K562 (cell line): Measurements from ENCODE around the gene OR6Y1. TPM values are rescaled to one million over a fixed set of nuclear protein-coding genes. Genes with fewer than 3 reads are reported as not detected.

Experiments used
- MAFG ChIP-seq: fragments of 450-650 bp; conservative IDR thresholded peaks from 2 replicates; pipeline ENCODE4 v1.6.1; 2016; ENCODE audit warnings: missing genetic modification characterization, missing compliant biosample characterization
- ZFP36 ChIP-seq: fragments of 150-350 bp; IDR thresholded peaks from 2 replicates; pipeline ENCODE4 v1.6.1; 2018; ENCODE audit warnings: low read length, low read depth; ENCODE audit not compliant: partially characterized antibody
- polyA plus RNA-seq, 8 experiments: library from polyadenylated mRNA; depleted of rRNA in 4 of 8; stranded (reverse) in 5 of 8; unstranded in 3 of 8; fragments of >200 nt; fragmentation: Nextera tagmentation in 2 of 8; fragmentation: Illumina TruSeq in 1 of 8; extraction: Ambion mirVana in 2 of 8; extraction: Trizol in 1 of 8; gene quantifications; 2 replicates each; pipeline versions ENCODE4 v1.2.1 to v1.2.3, GENCODE V29; 2011 to 2014; ENCODE audit warnings: inconsistent platforms in 1 of 8, missing spikeins in 1 of 8
- total RNA-seq, 7 experiments: library from RNA; depleted of rRNA in 6 of 7; stranded (reverse); fragments of >200 nt in 6 of 7; fragmentation: Illumina TruSeq in 2 of 7; extraction: Trizol in 2 of 7; gene quantifications; 2 replicates each; pipeline versions ENCODE4 v1.2.1 to v1.2.3, GENCODE V29; 2011 to 2021; ENCODE audit warnings: low replicate concordance in 1 of 7
- TF ChIP-seq, protein P1 (sequence below), 2 experiments: fragments of 450-650 bp; IDR thresholded peaks; 2 replicates each; pipeline ENCODE4 v1.6.1; 2016; ENCODE audit warnings: mild to moderate bottlenecking in 2 of 2, borderline replicate concordance in 1 of 2, low read depth in 1 of 2, moderate library complexity in 1 of 2
- TF ChIP-seq, protein P2 (sequence below): sonication (generic); formaldehyde crosslinking; IDR thresholded peaks from 2 replicates; pipeline ENCODE4 v1.8.0; 2022; ENCODE audit warnings: missing genetic modification reagents, mild to moderate bottlenecking, borderline replicate concordance

OR6Y1 gene
- total and polyA plus RNA-seq, 9 of the 15 experiments (the other 6 are each of a cell fraction or from before 2014, with no cell fraction given): not detected

DNA sequence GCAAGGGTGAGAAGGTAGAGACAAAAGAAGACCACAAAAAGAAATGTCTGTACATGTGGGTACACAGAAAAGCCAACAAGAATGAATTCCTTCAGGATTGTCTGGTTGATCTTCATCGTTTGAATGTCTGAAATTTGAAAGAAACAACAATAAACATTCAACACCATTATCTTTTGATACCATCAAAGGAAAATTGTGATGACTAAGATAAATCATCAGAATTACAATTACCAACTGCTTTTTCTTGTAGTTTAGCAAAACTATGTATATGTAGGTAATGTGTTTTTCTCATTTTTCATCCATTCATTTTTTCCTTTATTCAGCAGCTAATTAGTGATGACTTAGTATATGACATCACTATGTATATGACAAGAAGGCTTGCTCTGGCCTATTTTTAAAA is 25.5 kb upstream of the OR6Y1 start, which contains the start of gene OR10X1 (continued):
- TF ChIP-seq, protein P1, sequence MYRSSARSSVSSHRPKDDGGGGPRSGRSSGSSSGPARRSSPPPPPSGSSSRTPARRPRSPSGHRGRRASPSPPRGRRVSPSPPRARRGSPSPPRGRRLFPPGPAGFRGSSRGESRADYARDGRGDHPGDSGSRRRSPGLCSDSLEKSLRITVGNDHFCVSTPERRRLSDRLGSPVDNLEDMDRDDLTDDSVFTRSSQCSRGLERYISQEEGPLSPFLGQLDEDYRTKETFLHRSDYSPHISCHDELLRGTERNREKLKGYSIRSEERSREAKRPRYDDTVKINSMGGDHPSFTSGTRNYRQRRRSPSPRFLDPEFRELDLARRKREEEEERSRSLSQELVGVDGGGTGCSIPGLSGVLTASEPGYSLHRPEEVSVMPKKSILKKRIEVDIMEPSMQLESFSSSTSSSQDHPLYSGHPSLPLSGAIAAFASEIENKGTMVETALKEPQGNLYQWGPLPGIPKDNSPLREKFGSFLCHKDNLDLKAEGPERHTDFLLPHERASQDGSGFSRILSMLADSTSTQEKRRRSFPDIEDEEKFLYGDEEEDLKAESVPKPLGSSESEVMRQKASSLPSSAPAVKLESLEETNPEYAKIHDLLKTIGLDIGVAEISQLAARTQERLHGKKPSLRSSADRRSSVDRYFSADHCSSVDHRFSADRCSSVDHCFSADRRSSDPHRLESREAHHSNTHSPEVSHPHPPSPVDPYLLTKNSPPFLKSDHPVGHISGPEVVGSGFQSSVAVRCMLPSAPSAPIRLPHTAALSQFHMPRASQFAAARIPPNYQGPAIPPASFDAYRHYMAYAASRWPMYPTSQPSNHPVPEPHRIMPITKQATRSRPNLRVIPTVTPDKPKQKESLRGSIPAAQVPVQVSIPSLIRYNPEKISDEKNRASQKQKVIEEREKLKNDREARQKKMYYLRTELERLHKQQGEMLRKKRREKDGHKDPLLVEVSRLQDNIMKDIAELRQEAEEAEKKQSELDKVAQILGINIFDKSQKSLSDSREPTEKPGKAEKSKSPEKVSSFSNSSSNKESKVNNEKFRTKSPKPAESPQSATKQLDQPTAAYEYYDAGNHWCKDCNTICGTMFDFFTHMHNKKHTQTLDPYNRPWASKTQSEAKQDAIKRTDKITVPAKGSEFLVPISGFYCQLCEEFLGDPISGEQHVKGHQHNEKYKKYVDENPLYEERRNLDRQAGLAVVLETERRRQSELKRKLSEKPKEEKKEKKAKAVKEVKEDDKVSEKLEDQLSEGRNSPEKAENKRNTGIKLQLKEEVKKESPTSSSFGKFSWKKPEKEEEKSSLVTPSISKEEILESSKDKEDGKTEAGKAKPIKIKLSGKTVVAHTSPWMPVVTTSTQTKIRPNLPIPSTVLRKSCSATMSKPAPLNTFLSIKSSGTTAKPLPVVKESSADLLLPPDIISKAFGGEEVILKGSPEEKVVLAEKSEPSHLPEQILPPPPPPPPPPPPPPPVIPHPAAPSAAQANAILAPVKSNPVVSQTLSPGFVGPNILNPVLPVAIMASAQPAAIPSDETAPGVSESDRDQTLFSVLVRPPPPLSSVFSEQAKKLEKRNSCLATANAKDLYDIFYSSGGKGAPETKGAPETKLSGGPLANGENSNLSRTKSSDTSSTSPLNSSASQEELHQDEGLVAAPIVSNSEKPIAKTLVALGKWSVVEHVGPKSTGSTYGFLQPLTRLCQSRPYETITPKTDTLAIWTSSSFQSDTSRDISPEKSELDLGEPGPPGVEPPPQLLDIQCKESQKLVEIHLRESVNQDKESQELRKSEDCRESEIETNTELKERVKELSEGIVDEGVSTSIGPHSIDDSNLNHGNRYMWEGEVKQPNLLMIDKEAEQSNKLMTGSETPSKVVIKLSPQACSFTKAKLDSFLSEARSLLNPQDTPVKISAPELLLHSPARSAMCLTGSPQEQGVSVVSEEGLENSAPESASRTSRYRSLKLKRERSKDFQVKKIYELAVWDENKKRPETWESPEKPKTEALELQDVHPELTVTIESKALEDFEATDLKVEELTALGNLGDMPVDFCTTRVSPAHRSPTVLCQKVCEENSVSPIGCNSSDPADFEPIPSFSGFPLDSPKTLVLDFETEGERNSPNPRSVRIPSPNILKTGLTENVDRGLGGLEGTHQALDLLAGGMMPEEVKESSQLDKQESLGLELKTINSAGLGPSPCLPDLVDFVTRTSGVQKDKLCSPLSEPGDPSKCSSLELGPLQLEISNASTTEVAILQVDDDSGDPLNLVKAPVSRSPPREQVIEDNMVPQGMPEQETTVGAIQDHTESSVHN (IDR thresholded peaks at IDR 0.05; ENCODE audit: borderline replicate concordance in 1 of 2, low read depth in 1 of 2): no peak
- TF ChIP-seq MAFG (tag) (0 out of 2 replicates have a peak, but pooled peaks have one; percentile 26), ZFP36 (no peak)
- TF ChIP-seq, protein P2, sequence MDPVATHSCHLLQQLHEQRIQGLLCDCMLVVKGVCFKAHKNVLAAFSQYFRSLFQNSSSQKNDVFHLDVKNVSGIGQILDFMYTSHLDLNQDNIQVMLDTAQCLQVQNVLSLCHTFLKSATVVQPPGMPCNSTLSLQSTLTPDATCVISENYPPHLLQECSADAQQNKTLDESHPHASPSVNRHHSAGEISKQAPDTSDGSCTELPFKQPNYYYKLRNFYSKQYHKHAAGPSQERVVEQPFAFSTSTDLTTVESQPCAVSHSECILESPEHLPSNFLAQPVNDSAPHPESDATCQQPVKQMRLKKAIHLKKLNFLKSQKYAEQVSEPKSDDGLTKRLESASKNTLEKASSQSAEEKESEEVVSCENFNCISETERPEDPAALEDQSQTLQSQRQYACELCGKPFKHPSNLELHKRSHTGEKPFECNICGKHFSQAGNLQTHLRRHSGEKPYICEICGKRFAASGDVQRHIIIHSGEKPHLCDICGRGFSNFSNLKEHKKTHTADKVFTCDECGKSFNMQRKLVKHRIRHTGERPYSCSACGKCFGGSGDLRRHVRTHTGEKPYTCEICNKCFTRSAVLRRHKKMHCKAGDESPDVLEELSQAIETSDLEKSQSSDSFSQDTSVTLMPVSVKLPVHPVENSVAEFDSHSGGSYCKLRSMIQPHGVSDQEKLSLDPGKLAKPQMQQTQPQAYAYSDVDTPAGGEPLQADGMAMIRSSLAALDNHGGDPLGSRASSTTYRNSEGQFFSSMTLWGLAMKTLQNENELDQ (CRISPR knock-in tag): no peak
